ENCODE measurements around the gene FGGY.

DNA sequence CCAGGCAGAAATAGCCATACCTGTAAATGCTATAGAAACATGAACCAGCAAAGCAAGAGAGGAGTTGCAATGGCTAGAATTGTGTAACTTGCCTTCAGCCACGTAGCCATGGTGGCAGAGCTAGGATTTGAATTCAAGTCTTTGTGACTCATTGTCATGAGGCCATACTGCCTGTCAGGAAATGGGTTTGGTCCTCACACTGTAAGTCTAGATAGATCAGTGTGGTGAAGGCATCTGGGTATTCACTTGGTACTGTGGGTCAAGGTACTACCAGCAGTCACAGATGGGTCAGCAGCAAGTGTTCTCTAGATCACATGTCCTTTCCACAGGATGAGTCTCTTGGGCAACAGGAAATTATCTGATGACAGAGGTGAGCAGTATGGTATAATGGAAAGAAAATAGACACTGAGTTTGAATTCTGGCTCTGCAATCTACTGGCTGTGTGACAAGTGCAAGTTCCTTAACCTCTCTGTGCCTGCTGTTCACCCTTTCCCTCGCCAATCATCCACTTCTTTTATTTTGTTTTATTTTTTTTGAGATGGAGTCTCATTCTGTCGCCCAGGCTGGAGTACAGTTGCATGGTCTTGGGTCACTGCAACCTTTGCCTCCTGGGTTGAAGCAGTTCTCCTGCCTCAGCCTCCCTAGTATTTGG, 36.9 kb downstream of the FGGY start:
- TF ChIP-seq CTCF (IDR thresholded peaks at IDR 0.05; ENCODE audit: low read depth, low read length, missing input control) (no peak), GABPA (IDR thresholded peaks at IDR 0.05 in 1 of 2, conservative IDR thresholded peaks at IDR 0.05 in 1 of 2) (no peak), HNF4A (conservative IDR thresholded peaks at IDR 0.05) (peak; percentile 18 to 21), FOXA1 (IDR thresholded peaks at IDR 0.05) (no peak), RXRA (IDR thresholded peaks at IDR 0.05) (no peak), RAD21 (IDR thresholded peaks at IDR 0.05) (no peak), SP1 (IDR thresholded peaks at IDR 0.05) (no peak), TAF1 (conservative IDR thresholded peaks at IDR 0.05) (no peak), JUND (IDR thresholded peaks at IDR 0.05) (no peak), YY1 (IDR thresholded peaks at IDR 0.05) (no peak)
- TF ChIP-seq, protein P1, sequence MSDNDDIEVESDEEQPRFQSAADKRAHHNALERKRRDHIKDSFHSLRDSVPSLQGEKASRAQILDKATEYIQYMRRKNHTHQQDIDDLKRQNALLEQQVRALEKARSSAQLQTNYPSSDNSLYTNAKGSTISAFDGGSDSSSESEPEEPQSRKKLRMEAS (IDR thresholded peaks at IDR 0.05), result no peak
- TF ChIP-seq, protein P2, sequence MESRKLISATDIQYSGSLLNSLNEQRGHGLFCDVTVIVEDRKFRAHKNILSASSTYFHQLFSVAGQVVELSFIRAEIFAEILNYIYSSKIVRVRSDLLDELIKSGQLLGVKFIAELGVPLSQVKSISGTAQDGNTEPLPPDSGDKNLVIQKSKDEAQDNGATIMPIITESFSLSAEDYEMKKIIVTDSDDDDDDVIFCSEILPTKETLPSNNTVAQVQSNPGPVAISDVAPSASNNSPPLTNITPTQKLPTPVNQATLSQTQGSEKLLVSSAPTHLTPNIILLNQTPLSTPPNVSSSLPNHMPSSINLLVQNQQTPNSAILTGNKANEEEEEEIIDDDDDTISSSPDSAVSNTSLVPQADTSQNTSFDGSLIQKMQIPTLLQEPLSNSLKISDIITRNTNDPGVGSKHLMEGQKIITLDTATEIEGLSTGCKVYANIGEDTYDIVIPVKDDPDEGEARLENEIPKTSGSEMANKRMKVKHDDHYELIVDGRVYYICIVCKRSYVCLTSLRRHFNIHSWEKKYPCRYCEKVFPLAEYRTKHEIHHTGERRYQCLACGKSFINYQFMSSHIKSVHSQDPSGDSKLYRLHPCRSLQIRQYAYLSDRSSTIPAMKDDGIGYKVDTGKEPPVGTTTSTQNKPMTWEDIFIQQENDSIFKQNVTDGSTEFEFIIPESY (IDR thresholded peaks at IDR 0.05), result no peak
- TF ChIP-seq, protein P3, sequence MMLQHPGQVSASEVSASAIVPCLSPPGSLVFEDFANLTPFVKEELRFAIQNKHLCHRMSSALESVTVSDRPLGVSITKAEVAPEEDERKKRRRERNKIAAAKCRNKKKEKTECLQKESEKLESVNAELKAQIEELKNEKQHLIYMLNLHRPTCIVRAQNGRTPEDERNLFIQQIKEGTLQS (IDR thresholded peaks at IDR 0.05), result no peak

Data from liver (tissue), 3 donors.